Activated CD8-positive, alpha-beta memory T cell treated with anti-CD3 and anti-CD28 coated beads for 4 hours (primary cell): Measurements from ENCODE around the gene ALDH16A1.
"Not testable (repeated sequence)": the region's sequence is repeated elsewhere in the genome, so short reads cannot be mapped to it uniquely, and the experiment has no call there.

Experiments used
- DNase-seq, 2 donors: peaks; one replicate each; pipeline ENCODE4 v3.0.0-alpha.2; 2020; ENCODE audit warnings: low read depth in 2 of 2

Gene ALDH16A1

DNA sequence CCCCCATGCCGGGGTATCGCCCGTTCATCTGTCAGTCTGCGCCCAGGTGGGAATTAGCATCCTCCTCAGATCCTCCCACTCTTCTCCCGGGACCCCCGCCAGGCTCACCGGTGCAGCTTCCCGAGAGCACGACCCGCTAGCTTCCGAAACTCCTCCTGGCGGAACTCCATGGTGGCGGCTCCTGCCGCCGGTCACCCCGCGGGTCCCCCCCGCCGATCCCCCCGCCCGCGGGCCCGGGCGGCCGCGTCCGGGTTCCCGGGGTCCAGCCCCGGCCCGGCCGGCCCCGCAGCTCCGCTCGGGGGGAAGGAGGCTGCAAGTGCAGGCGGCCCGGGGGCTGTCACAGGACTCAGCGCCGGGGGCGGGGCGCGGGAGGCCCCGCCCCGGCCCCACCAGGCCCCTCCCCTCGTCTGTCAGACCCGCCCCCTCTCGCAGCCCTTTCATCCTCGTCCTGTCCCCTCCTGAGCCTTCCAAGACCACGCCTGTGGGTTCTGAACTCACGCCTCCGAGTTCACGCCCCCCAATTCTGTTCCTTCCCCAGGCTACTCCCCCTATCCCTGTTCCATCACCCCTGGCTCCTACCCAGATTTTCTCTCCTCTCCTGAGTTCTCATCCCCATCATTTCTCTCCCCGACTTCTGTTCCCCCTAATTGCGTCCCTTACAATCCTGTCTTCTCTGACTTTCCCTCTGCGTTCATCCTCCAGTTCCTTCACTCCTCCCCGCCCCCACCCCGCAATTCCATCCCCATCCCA, 11.6 kb upstream of the ALDH16A1 start, which contains the start of gene SLC17A7:
TSS of gene SLC17A7 (minus strand) at position 318 of the 750 bp plus-strand sequence. CDS start at position 170, 148 bp downstream.
- no peak for DNase-seq

DNA sequence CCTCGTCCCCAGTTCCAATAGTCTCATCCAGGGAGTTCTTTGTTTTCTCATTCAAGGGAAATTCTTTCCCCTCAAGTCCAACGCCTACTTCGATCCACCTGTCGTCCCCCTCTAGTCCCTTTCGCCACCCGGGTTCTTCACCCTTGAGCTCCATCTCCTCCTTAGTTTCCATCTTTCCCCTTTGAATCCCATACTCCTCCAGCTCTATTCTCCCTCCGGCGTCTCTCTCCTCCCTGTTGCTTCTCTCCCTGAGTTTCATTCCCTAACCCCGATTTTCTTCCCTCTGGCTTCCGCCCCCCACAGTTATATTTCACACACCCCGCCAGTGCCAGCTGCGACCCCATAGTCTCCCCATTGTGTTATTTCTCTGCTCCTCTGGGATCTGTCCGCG, 11.1 kb upstream of the ALDH16A1 start:
- no peak for DNase-seq

DNA sequence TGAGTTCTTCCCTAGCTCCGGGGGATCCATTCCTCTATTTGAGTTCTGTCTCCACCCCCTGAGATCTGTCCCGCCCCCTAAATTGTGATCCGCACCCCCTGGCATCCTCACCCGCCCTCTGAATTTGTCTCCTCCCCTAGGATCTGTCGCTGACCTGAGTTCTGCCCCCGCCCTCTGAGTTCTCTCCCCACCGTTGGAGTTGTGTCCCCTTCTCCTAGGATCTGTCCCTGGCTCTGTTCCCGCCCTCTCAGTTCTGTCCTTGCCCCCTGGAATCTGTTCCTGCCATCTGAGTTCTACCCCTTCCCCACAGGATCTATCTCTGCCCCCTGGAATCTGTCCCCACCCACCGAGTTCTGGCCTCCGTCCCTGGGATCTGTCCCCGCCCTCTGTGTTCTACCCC, 10.7 kb upstream of the ALDH16A1 start:
- DNase-seq: no peak

DNA sequence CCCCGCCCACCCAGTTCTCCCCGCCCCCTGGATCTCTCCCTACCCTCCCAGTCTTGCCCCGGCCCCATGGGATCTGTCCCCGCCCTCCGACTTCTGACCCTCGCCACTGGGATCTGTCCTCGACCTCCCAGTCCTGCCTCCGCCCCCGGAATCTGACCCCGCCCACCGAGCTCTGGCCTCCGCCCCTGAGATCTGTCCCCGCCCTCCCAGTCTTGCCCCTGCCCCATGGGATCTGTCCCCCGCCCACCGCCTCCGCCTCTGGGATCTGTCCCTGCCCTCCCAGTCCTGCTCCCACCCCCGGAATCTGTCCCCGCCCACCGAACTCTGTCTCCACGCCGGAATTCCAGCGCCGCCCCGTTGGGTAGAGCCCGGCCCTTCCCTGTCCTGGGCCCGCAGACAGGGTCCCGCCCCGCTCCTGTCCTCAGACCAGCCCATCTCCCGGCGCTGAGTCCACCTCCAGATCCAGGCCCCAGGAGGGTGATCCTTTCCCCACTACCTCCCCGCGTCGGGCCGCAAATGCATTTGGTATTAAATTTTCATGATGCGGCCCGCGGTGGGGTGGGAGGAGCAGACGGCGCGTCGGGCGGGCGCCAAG, 10.2 kb upstream of the ALDH16A1 start:
- no peak for DNase-seq

DNA sequence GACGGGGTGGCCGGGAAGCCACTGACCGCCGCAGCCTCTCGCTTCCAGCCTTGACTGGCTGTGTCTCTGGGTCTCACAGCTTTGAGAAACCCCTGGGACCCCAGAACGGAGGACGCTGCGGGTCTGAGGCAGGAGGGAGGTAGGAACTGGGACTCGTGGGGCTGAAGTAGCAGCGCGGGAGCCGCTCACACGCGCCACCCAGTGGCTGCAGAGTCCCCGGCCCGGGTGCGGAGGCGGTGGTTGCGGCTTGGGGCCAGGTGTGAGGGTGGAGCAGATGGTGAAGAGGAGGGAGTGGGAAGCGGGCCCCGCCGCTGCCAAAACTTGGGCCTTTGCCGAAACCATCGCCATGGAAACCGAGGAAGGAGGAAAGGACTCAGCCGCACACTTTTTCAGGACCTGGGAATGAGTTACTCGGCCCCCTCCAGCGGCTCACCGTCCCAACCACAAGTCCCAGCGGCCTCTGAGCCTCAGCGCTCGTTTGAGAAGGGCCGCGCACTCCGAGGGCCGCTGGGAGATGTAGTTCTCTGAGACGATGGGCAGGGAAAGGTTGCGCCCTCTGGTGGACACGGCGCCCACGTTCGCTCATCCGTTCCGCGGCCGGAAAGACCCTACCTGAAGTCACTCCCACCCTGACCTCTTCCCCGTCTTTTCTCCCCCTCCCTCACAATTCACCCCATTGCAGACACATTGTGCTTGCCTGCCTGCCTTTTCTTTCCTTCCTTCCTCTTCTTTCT, 9.5 kb upstream of the ALDH16A1 start:
- peak; percentile 85 for DNase-seq

DNA sequence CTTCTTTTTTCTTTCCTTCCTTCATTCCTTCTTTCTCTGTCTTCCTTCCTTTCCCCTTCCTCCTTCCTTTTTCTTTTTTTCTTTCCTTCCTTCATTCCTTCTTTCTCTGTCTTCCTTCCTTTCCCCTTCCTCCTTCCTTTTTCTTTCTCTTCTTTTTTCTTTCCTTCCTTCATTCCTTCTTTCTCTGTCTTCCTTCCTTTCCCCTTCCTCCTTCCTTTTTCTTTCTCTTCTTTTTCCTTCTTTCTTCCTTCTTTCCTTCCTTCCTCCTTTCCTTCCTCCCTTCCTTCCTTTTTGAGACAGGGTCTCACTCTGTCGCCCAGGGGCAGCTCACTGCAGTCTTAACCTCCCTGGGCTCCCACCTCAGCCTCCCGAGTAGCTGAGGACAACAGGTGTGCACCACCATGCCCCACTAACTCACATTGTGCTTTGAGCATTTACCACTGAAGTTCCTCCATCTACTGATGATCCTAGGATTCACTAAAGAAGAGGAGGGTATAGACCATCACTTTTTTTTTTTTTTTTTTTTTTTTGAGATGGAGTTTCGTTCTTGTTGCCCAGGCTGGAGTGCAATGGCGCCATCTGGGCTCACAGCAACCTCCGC, 8.8 kb upstream of the ALDH16A1 start:
- not testable (repeated sequence) for DNase-seq

DNA sequence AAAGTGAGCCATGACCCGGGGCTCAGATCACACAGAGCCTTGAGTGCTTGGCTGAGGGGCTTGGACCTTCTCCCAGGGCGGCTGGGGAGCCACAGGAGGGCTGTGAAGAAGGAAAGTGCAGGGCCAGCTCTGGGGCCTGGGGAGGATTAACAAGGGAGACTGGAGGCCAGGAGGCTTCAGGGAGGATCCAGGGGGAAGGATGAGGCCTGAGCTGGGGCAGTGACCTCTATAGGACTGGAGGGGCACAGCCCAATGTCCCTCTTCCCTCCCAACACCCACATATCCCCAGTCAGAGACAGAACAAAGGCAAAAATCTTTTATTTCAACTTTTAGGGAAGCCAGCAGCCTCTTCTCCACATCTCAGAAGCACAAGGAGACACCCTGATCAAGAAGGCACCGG, 7.0 kb upstream of the ALDH16A1 start:
- no peak for DNase-seq

DNA sequence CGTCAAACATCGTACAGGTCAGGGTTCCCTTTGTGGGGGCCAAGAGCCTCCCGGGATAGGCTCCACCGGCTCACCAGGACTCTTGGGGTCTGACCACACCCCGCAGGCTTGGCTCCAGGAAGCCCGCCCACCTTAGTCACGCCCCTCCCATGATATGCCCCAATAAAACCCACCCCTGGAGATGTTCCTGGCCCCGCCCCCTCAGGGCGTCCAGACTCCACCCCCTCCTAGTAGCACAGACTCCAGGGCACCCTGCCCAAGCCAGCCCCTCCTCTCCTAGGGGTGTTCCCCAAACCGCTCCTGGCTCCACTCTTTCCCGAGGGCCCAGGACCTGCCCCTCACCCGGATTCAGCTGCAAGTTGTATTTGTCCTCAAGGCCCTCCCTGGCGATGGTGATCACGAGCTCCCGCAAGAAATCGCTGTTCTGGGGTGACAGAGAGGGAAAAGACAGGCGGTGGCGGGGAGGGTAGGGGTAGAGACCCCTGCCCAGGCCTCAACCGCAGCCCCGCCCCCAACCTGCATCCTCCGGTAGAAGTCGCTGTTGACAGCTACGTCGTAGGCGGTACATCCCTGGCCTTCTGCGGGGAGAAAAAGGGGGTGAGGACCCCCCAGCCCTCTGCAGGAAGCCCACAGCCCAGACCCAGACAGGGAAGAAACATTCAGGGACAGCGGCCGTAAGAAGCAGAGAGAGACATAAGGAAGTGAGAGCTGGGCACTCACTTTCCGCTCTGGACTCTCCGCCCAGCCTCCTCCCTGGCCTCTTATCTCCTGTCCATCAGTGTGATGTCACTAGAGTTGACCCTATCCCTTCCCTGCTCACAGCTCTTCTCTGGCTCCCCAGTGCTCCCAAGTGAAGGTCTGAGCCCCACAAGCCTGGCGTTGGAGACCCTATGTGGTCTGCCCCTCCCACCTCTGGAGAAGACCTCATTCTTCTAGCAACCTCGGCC, 5.3 kb upstream of the ALDH16A1 start:
- DNase-seq: no peak

DNA sequence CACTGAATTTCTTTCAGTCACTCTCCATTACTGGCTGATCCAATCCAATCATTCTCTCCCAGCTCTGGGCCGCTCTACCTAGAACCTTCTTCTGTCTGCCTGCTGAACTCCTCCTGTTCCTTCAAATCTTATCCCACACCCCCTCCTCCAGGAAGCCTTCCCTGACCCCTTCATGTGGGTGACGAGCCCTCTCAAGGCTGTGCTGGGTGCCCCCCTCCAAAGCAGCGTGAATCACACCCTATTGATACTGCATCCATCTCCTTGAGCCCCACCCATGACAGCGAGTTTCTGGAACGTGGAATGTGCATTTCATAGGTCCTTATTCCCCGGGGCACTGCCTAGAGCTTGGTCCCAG, 4.6 kb upstream of the ALDH16A1 start:
- no peak for DNase-seq

DNA sequence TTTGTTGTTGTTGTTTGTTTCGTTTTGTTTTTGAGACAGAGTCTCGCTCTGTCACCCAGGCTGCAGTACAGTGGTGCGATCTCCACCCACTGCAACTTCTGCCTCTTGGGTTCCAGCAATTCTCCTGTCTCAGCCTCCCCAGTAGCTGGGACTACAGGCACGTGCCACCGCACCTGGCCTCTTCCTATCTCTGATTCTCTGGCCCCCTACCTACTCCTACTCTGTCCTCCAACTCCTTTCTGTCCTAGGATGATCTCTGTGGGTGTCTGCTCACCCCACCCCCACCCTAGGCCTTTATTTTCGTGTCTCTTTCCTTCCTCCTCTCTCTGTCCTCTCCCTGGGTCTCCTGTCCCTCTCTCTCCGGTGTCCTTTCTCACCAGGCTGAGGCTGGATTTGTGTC, 2.6 kb upstream of the ALDH16A1 start:
- DNase-seq: no peak

DNA sequence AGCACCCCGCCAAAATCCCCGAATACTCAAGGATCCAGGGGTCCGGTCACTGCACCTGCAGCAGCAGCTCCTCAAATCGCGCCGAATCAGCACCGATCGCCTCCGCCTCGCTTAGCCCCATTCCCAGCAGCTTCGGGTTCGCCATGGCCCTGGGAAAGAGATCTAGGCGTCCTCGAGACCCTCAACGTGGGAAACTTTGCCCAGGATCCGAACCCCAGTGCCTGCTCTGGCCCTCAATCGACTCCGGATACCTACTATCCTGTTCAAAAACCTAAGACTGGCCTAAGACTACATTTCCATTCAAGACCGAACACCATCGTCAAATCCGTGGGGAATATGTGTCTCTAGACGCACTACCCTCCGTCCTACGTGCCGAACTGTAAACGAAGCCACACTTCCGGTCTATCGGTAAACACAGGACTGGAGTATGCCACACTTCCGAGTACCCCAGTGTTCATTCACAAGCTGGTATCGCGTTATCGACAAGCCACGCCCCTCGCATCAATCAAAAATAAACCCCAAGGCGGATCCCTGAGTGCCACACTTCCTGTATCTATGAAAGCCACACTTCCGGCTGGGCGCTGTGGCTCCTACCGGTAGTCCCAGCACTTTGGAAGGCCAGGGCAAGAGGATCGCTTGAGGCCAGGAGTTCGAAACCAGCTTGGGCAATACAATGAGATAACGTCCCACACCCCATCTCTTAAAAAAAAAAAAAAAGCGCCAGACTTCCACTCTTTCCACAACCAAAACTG, 1.4 kb upstream of the ALDH16A1 start, which contains the start of gene PIH1D1:
TSS of gene PIH1D1 (minus strand) at position 385 of the 752 bp plus-strand sequence. CDS start at position 145, 240 bp downstream.
- DNase-seq: peak; percentile 87 to 92

DNA sequence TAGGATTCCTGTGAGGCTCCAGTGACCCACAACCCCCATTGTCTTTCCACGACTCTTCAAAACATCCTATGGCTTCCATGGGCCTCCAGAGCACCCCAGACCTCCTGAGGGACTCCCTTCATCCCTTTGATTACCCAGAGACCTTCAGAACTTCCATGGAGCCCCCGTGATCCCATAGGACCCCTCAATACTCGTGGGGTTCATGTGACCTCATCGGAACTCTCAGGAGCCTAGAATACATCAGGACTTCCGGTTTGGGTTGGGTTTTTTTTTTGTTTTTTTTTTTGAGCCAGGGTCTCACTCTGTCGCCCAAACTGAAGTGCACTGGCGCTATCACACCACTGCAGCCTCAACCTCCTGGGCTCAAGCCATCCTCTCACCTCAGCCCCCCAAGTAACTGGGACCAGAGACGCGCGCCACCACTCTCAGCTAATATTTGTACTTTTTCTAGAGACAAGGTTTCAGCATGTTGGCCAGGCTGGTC, 774 bp downstream of the ALDH16A1 start:
- DNase-seq: no peak

DNA sequence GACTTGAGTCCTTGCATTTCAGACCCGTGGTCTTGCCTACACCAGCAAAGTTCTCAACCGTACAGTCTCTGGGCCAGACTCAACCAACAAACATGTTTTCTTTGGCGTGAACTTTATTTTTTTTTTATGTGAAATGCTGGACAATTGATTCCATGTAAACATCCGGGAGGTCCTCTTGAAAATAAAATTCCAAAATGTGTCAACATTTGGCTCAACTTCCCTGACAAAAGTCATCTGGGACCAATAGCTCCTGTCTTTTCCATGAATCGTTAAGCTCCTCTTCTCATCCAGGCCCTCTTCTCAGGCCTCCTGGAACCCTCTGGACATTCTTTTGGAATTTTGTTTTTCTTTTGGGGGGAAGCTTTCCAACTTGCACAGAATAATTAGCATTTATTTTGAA, 2.7 kb downstream of the ALDH16A1 start:
- no peak for DNase-seq

DNA sequence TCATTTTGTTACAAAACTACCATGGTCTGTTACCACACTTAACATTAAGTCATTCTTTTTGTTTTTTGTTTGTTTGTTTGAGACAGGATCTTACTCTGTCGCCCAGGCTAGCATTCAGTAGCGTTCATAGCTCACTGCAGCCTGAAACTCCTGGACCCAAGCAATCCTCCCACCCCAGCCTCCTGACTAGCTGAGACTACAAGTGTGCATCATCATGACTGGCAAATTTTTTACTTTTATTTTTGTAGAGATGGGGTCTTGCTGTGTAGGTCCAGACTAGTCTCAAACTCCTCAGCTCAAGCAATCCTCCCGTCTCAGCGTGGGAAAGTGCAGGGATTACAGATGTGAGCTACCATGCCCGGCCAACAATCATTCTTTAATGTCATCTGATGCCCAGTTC, 3.3 kb downstream of the ALDH16A1 start:
- no peak for DNase-seq

DNA sequence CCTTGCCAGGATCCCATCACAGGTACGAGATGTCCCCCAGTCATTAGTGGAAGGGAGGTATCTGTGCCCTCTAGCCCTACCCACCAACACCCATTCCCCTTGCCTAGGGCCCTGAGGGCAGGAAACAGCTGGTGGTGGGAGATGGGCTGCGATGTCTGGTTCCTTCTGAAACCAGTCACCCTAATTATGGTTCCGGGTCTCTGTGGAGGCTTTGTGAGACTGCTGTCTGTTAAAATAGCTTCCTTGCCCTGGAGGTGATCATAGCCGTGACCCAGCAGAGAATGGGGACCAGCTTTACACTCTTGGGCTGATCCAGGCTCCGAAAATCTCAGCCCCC, 5.5 kb downstream of the ALDH16A1 start:
- DNase-seq: no peak

DNA sequence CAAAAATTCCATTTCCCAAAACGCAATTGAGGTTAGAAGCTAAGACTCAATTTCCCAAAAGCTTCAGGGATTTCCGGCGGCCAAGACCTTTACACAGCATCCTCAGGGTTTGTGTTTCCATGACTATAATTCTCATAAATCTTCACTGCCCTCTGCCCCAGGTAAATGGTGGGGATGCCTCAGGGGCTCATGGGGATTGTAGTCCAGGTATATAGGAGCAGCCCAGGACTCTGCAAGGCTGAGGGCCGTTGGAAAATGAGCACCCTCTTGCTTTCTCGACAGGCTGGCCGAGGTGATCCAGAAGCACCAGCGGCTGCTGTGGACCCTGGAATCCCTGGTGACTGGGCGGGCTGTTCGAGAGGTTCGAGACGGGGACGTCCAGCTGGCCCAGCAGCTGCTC, 6.4 kb downstream of the ALDH16A1 start:
- DNase-seq: no peak

DNA sequence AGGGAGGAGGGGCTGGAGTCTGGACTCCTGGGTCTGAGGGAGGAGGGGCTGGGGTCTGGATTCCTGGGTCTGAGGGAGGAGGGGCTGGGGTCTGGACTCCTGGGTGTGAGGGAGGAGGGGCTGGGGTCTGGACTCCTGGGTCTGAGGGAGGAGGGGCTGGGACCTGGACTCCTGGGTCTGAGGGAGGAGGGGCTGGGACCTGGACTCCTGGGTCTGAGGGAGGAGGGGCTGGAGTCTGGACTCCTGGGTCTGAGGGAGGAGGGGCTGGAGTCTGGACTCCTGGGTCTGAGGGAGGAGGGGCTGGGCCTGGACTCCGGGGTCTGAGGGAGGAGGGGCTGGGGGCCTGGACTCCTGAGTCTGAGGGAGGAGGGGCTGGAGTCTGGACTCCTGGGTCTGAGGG, 8.1 kb downstream of the ALDH16A1 start:
- DNase-seq: not testable (repeated sequence)

DNA sequence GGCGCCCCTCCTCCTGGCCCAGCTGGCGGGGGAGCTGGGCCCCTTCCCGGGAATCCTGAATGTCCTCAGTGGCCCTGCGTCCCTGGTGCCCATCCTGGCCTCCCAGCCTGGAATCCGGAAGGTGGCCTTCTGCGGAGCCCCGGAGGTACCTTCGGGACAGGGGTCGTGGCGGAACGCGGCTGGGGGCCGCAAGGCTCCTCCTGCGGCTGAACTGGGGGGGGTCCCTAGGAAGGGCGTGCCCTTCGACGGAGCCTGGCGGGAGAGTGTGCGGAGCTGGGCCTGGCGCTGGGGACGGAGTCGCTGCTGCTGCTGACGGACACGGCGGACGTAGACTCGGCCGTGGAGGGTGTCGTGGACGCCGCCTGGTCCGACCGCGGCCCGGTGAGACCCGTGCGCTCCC, 8.6 kb downstream of the ALDH16A1 start:
- no peak for DNase-seq

DNA sequence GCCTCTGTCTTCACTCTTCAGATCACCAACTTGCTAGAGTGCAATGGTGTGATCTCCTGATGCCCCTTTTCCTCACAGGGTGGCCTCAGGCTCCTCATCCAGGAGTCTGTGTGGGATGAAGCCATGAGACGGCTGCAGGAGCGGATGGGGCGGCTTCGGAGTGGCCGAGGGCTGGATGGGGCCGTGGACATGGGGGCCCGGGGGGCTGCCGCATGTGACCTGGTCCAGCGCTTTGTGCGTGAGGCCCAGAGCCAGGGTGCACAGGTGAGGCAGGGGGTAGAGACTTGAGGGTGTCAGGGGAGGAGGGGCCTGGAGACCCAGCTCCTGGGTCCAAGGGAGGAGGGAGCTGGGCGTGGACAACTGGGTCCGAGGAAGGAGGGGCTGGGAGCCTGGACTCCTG, 9.5 kb downstream of the ALDH16A1 start:
- no peak for DNase-seq

DNA sequence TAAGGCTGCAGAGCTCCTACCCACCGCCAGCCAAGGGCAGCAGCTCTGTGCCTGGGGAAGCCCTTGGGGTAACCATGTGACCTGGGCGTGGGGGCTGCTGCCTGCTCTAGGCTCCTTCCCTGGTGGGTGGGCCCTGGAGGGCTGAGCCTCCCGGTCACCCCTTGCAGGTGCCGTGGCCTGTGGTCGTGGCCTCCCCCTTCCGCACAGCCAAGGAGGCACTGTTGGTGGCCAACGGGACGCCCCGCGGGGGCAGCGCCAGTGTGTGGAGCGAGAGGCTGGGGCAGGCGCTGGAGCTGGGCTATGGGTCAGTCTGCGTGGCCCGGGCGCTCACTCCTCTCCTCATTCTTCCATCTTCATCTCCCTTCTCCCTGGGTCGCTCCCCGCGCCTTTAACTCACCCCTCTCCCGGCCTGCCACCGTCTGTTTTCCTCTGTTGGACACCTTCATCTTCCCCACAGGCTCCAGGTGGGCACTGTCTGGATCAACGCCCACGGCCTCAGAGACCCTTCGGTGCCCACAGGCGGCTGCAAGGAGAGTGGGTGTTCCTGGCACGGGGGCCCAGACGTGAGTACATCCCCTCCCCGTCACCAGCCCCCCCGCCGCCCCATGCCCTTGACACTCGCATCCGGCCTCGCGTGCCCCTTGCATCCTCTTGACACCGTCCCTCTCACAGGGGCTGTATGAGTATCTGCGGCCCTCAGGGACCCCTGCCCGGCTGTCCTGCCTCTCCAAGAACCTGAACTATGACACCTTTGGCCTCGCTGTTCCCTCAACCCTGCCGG, 11.1 kb downstream of the ALDH16A1 start:
- DNase-seq: no peak
